Esophagus muscularis mucosa (tissue), 4 donors: ENCODE measurements around the gene CYBC1.

Source experiments
- EP300 ChIP-seq: sonication (generic); formaldehyde crosslinking; IDR thresholded peaks from one replicate; pipeline ENCODE4 v1.6.1; 2017; ENCODE audit warnings: antibody characterized with exemption
- POLR2A ChIP-seq: fragments of 450-650 bp; IDR thresholded peaks from one replicate; pipeline ENCODE4 v1.6.1; 2017; ENCODE audit warnings: antibody characterized with exemption, moderate library complexity, mild to moderate bottlenecking, low read depth
- POLR2AphosphoS5 ChIP-seq, 2 donors: sonication (generic); formaldehyde crosslinking; IDR thresholded peaks; one replicate each; pipeline ENCODE4 v1.6.1; 2017; ENCODE audit warnings: antibody characterized with exemption in 2 of 2
- TF ChIP-seq, protein P1 (sequence below), 3 experiments: fragments of 200-600 bp in 2 of 3; fragments of 450-650 bp in 1 of 3; sonication (generic) in 2 of 3; IDR thresholded peaks; one replicate each; pipeline ENCODE4 v1.5.1; 2017 to 2019; ENCODE audit warnings: antibody characterized with exemption in 3 of 3, mild to moderate bottlenecking in 2 of 3, moderate library complexity in 1 of 3

DNA sequence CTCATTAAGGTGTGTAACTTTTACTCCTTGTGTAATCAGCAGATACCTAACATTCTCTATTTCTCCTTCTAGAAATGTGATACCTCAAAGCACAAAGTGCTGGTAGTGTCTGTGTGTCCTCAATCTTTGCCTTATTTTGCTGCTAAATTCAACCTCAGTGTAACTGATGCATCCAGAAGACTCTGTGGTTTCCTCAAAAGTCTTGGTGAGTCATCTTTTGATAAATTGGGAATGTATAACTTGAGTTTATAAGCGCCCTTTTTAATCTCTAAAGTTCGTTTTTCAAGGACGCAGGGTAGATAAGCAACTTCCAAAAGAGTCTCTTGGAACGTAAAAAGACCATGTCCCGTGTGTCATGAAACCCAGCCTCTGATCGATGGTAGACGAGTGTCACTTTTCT, 18.1 kb upstream of the CYBC1 start:
- TF ChIP-seq POLR2A = no peak
- TF ChIP-seq, protein P1, sequence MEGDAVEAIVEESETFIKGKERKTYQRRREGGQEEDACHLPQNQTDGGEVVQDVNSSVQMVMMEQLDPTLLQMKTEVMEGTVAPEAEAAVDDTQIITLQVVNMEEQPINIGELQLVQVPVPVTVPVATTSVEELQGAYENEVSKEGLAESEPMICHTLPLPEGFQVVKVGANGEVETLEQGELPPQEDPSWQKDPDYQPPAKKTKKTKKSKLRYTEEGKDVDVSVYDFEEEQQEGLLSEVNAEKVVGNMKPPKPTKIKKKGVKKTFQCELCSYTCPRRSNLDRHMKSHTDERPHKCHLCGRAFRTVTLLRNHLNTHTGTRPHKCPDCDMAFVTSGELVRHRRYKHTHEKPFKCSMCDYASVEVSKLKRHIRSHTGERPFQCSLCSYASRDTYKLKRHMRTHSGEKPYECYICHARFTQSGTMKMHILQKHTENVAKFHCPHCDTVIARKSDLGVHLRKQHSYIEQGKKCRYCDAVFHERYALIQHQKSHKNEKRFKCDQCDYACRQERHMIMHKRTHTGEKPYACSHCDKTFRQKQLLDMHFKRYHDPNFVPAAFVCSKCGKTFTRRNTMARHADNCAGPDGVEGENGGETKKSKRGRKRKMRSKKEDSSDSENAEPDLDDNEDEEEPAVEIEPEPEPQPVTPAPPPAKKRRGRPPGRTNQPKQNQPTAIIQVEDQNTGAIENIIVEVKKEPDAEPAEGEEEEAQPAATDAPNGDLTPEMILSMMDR (IDR thresholded peaks at IDR 0.05) = no peak
- TF ChIP-seq EP300 = no peak
- TF ChIP-seq POLR2AphosphoS5 (IDR thresholded peaks at IDR 0.05) = no peak
